ENCODE results near the gene LRRC27. TPM values are rescaled to one million over a fixed set of nuclear protein-coding genes. Genes with fewer than 3 reads are reported as not detected.

LRRC27 gene
- total RNA-seq, 2 donors from 2014 or later = 11.4 to 22.9 TPM

DNA sequence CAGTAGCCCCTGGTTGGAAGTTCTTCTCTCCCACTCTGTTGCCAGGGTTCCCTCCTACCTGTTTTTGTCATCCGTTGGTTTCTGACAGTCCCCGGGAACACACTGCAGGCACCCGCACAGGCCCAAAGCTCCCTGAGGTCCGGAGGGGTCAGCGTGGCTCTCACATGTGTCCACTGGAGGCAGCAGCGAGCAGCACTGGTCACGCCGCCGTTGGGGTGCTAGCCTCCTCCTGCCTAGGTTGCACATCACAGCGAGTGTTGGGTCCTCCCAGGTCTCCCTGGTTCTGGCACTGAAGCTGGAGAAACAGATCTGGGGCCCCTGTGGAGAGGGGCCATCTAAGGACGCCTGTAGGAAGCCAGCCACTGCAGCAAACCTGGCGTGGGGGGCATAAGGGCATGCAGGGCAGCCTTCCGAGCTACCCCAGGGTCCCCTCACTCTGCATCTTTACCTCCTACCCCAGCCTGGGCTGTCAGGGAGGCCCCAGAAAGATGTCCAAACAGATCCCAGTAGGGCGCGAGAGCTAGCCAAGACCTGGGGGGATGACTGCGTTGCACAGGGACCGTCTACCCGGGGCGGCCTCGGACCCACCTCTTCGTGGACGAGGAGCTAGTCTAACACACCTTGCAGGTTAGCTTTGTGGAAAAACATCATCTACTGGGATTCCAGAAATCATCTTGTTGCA, 28.9 kb downstream of the LRRC27 start:
- intact Hi-C loops (cut with DNase I) = no loop called here
- Histone ChIP-seq H3K4me3 (no peak overlapping the region), H3K4me1 (replicated peaks) (no peaks in the 10 kb centered on the region), H3K9me3 (no peaks in the 10 kb centered on the region), H3K27ac (no peak overlapping the region), H3K27me3 (replicated peaks; ENCODE audit: insufficient read depth) (no peaks in the 10 kb centered on the region), H3K36me3 (no peaks in the 10 kb centered on the region)
- TF ChIP-seq POLR2A (IDR thresholded peaks at IDR 0.05) = no peak
- TF ChIP-seq, protein P1, sequence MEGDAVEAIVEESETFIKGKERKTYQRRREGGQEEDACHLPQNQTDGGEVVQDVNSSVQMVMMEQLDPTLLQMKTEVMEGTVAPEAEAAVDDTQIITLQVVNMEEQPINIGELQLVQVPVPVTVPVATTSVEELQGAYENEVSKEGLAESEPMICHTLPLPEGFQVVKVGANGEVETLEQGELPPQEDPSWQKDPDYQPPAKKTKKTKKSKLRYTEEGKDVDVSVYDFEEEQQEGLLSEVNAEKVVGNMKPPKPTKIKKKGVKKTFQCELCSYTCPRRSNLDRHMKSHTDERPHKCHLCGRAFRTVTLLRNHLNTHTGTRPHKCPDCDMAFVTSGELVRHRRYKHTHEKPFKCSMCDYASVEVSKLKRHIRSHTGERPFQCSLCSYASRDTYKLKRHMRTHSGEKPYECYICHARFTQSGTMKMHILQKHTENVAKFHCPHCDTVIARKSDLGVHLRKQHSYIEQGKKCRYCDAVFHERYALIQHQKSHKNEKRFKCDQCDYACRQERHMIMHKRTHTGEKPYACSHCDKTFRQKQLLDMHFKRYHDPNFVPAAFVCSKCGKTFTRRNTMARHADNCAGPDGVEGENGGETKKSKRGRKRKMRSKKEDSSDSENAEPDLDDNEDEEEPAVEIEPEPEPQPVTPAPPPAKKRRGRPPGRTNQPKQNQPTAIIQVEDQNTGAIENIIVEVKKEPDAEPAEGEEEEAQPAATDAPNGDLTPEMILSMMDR (IDR thresholded peaks at IDR 0.05) = peak in 3 of 4 experiments; percentile 12 to 40 (median 15)
- no peak for DNase-seq (ENCODE audit: low spot score)
- 73% methylated on average over 22 of the region's 22 CpGs for WGBS

DNA sequence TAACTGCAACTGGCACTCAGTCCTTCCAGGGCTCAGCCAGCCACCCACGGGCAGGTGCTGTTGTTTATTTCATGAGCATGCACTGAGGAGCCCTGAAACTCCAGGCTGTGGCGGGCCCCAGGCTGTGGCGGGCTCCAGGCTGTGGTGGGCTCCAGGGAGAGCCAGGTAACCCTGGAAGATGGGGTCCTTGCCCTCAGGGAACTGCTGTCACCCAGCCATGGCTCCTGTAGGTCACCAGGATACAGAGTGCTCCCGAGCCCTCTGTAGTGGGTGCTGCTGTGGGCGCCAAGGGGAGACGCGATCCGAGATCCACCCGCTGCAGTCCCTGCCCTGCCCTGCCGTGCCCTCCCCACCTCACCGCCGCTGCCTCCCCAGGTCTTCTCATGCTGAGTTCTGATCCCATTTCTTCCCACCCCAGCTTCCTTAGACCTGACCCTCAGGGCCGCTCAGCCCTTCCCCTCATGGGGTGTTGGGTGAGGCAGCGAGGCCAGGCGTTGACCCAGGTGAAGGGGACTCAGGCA, 29.6 kb downstream of the LRRC27 start:
- Histone ChIP-seq H3K4me1 (replicated peaks) (no peaks in the 10 kb centered on the region), H3K36me3 (no peaks in the 10 kb centered on the region), H3K9me3 (no peaks in the 10 kb centered on the region), H3K4me3 (no peak overlapping the region), H3K27me3 (replicated peaks; ENCODE audit: insufficient read depth) (no peaks in the 10 kb centered on the region), H3K27ac (no peak overlapping the region)
- TF ChIP-seq, protein P1 (IDR thresholded peaks at IDR 0.05) = no peak
- no peak for TF ChIP-seq POLR2A (IDR thresholded peaks at IDR 0.05)
- TF ChIP-seq POLR2AphosphoS5 (IDR thresholded peaks at IDR 0.05) = no peak
- no peak for DNase-seq (ENCODE audit: low spot score)
- WGBS = 95% methylated on average over 15 of the region's 15 CpGs
- intact Hi-C loops (cut with DNase I) = no loop called here

DNA sequence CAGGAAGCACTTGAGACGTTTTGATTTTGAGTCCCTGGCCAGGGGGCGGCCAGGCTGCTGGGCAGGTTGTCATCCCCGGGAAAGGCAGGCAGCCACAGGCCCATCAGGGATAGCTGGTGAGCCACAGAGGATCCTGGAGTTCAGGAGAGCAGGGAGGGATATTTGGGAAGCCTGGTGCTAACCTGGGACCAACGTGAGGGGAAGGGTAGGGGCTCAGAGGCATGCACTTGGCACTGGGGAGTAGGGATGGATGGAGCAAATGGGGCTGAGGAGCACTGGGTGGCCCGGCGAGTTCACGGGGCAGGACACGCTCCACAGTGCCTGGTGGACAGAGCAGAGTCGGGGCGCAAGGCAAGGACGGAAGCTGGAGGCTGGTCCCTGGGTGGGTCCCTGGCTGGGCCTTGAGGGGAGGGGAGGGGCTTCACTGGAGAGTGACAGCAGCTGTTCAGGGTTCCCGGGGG, 30.2 kb downstream of the LRRC27 start:
- Histone ChIP-seq H3K27me3 (replicated peaks; ENCODE audit: insufficient read depth) (no peaks in the 10 kb centered on the region), H3K4me3 (no peak overlapping the region), H3K27ac (no peak overlapping the region), H3K36me3 (no peaks in the 10 kb centered on the region), H3K4me1 (replicated peaks) (no peaks in the 10 kb centered on the region), H3K9me3 (no peaks in the 10 kb centered on the region)
- DNase-seq (ENCODE audit: low spot score) = no peak
- intact Hi-C loops (cut with DNase I) = no loop called here
- WGBS = 81% methylated on average over 12 of the region's 12 CpGs
- TF ChIP-seq POLR2AphosphoS5 (IDR thresholded peaks at IDR 0.05) = no peak
- TF ChIP-seq POLR2A (IDR thresholded peaks at IDR 0.05) = no peak
- TF ChIP-seq, protein P1 (IDR thresholded peaks at IDR 0.05) = no peak

DNA sequence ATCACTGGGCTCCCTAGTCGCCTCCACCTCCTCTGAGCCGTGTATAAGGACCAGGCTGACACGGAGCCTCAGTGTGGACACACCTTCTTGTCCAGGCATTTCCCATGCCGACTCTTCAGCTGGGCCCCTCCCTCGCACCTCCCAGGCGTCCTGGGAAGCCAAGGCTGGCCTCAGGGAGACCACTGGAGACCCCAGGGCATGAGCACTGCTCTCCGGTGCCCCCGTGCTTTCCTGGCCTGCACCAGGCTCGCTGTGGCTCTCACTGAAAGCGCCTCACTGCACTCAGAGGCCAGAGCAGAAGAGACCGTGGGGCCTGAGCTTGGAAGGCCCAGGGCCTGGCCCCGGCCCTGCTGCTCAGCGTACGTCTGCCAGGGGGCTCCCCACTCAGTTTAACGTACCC, 31.4 kb downstream of the LRRC27 start:
- Histone ChIP-seq H3K36me3 (no peaks in the 10 kb centered on the region), H3K4me3 (no peak overlapping the region), H3K27ac (no peak overlapping the region), H3K9me3 (no peaks in the 10 kb centered on the region), H3K4me1 (replicated peaks) (no peaks in the 10 kb centered on the region), H3K27me3 (replicated peaks; ENCODE audit: insufficient read depth) (no peaks in the 10 kb centered on the region)
- WGBS = 85% methylated on average over 15 of the region's 15 CpGs
- DNase-seq (ENCODE audit: low spot score) = no peak
- intact Hi-C loops (cut with DNase I) = no loop called here
- TF ChIP-seq POLR2AphosphoS5 (IDR thresholded peaks at IDR 0.05) (no peak), POLR2A (IDR thresholded peaks at IDR 0.05) (no peak)
- TF ChIP-seq, protein P1 (IDR thresholded peaks at IDR 0.05) = no peak

All from prostate gland (tissue), 2 donors.